GM18502 (cell line): Measurements from ENCODE around the gene CCAR1.
"Not testable (repeated sequence)": the region's sequence is repeated elsewhere in the genome, so short reads cannot be mapped to it uniquely, and the experiment has no call there.

Experiments used
- ATAC-seq: cut with Tn5 transposase; IDR thresholded peaks from one replicate; pipeline ENCODE4 v1.9.1; 2021; ENCODE audit warnings: mild to moderate bottlenecking; ENCODE audit not compliant: unreplicated experiment, poor library complexity

CCAR1 gene

GRCh38 chr10:68756246-68756645 is 35.2 kb downstream of the CCAR1 start:
- no peak for ATAC-seq

GRCh38 chr10:68756766-68757165 is 35.7 kb downstream of the CCAR1 start:
- ATAC-seq, result no peak

GRCh38 chr10:68759223-68759863 is 38.3 kb downstream of the CCAR1 start:
- ATAC-seq, result no peak

DNA sequence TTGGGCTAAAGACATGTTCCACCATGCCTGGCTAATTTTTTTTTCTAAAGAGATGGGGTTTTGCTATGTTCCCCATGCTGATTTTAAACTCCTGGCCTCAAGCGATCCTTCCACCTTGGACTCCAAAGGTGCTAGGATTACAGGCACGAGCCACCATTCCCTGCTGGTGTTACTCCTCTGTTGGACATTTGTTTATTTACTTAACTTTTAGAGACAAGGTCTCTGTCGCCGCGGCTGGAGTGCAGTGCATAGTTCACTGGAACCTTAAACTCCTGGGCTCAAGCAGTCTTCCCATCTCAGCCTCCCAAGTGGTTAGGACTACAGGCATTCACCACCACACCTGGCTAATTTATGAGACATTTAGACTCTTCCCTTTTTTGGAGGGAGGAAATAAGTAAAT is 38.9 kb downstream of the CCAR1 start:
- ATAC-seq, result no peak

DNA sequence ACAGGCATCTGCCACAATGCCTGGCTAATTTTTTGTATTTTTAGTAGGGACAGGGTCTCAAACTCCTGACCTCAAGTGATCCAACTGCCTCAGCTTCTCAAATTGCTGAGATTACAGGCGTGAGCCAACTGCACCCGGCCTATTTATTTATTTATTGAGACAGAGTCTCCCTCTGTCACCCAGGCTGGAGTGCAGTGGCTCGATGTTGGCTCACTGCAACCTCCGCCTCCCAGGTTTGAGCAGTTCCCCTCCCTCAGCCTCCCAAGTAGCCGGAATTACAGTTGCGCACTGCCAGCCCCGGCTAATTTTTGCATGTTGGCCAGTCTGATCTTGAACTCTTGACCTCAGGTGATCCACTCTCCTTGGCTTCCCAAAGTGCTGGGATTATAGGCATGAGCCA is 46.4 kb downstream of the CCAR1 start:
- not testable (repeated sequence) for ATAC-seq

DNA sequence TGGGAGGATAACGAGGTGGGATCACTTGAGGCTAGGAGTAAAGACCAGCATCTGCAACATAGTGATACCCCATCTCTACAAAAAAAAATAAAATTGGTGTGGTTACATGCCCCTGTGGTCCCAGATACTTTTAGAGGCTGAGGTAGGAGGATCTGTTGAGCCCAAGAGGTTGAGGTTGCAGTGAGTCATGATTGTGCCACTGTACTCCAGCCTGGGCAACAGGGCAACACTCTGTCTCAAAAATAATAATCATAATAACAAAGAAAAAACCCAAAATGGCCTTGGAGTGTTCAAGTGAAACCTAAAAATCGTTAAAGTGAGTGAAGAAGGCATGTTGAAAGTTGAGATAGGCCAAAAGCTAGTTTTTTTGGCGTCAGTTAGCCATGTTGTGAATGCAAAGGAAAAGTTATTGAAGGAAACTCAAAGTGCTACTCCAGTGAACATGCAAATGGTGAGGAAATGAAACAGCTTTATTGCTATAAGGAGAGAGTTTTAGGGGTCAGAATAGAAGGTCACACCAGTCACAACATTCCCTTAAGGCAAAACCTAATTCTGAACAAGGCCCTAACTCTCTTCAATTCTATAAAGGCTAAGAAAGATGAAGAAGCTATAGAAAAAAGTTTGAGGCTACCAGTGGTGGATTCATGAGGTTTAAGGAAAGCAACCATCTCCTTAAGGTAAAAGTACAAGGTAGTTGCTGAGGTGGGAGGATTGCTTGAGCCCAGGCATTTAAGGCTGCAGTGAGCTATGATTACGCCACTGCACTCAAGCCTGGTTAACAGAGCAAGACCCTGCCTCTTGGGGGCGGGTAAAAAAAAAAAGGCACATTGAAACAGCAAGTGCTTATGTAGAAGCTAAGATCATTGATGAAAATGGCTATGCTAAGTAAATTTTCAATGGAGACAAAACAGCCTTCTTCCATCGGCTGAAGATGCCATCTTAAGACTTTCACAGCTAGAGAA is 60.9 kb downstream of the CCAR1 start:
- no peak for ATAC-seq

DNA sequence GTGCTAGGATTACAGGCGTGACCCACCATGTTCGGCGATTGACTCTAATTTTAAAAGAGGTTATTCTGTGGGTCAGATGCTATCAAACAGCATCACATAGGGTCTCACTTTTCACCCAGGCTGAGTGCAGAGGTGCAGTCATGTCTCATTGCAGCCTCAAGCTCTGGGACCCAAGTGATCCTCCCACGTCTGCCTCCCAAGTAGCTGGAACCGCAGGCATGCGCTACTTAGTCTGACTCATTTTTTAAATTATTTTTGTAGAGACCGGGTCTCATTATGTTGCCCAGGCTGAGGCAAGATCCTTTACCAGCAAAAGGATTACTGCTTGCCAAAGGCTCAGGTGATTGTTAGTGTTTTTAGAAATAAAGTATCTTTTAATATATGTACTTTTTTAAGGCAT is 63.4 kb downstream of the CCAR1 start:
- no peak for ATAC-seq

- ATAC-seq, result no peak
These were observed 66.8 kb downstream of the CCAR1 start for GRCh38 chr10:68787813-68788212.

GRCh38 chr10:68790476-68790875 is 69.4 kb downstream of the CCAR1 start:
- ATAC-seq, result no peak

GRCh38 chr10:68792115-68792514 is 71.1 kb downstream of the CCAR1 start:
- no peak for ATAC-seq

GRCh38 chr10:68795886-68796532 is 75.0 kb downstream of the CCAR1 start:
- ATAC-seq, result no peak

- ATAC-seq, result no peak
These were observed 75.6 kb downstream of the CCAR1 start for GRCh38 chr10:68796605-68797004.

GRCh38 chr10:68800211-68800610 is 79.2 kb downstream of the CCAR1 start:
- ATAC-seq, result no peak

GRCh38 chr10:68804692-68805091 is 83.7 kb downstream of the CCAR1 start:
- no peak for ATAC-seq

- not testable (repeated sequence) for ATAC-seq
These were observed 89.8 kb downstream of the CCAR1 start for GRCh38 chr10:68810830-68811229.

DNA sequence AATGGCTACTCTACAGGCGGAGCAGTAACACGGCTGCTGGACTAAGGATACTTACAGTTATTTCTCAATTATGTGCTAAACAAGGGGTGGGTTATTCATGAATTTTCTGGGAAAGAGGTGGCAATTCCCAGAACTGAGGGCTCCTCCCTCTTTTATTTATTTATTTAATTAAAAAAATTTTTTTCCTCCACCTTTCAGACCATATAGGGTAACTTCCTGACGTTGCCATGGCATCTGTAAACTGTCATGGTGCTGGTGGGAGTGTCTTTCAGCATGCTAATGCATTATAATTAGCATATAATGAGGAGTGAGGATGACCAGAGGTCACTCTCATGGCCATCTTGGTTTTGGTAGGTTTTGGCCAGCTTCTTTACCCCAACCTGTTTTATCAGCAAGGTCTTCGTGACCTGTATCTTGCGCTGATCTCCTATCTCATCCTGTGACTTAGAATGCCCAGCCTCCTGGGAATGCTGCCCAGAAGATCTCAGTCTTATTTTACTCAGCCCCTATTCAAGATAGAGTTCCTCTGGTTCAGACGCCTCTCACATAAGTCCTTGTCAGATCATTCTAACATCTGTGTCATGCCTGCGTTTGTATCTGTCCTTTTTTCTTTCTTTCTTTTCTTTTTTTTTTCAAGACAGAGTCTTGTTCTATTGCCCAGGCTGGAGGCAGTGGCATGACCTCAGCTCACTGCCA is 90.4 kb downstream of the CCAR1 start:
- no peak for ATAC-seq

- no peak for ATAC-seq
These were observed 91.4 kb downstream of the CCAR1 start for GRCh38 chr10:68812420-68812819.

GRCh38 chr10:68813559-68813958 is 92.5 kb downstream of the CCAR1 start:
- ATAC-seq, result no peak

- no peak for ATAC-seq
These were observed 95.9 kb downstream of the CCAR1 start for GRCh38 chr10:68816796-68817412.

- ATAC-seq, result not testable (repeated sequence)
These were observed 99.3 kb downstream of the CCAR1 start for GRCh38 chr10:68820359-68820758.
